OCI-LY3 (cell line): ENCODE results near the gene MN1.

Experiments
- EZH2phosphoT487 ChIP-seq: fragments of 200-600 bp; shearing (Covaris generic); IDR thresholded peaks from 2 replicates; pipeline ENCODE4 v1.6.1; 2018; ENCODE audit warnings: antibody characterized with exemption, mixed run types, low read depth
- TF ChIP-seq, protein P1 (sequence below): fragments of 200-600, 300-600 bp; sonication (generic); IDR thresholded peaks from 2 replicates; pipeline ENCODE4 v1.5.1; 2014; ENCODE audit warnings: antibody characterized with exemption, low read length, low read depth

DNA sequence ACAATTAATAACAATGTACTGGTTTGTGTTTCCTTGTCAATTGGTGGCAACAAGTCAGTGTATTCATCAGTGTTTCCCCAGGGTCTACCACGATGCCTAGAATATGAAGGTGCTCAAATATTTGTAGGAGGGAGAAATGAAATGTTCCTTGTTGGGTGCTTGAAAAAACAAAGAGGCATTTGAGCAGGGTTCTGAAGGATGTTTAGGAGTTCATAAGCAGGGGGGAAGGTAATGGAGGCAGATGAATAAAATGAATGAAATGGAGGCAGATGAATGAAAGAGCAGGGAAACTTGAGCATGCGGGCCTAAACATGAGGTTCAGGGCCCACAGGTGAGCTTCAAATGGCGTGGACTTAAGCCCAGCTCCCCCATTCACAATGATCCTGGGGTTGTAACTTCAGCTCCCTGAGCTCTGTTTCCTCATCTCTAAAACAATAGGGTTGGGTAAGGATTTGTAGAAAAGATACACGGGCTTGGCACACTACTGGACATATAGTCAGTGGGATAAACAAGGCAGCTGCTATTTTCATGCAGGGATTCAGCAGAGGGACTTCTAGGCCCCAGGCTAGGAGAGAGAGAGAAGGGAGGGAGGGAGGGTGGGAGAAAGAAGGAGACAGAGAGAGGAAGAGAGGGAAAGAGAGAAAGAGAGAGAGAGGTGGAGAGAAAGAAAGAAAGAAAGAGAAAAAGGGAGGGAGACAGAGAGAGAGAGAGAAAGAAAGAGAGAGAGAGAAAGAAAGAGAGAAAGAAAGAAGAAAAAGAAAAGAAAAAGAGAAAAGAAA is 73.7 kb downstream of the MN1 start:
- TF ChIP-seq, protein P1, sequence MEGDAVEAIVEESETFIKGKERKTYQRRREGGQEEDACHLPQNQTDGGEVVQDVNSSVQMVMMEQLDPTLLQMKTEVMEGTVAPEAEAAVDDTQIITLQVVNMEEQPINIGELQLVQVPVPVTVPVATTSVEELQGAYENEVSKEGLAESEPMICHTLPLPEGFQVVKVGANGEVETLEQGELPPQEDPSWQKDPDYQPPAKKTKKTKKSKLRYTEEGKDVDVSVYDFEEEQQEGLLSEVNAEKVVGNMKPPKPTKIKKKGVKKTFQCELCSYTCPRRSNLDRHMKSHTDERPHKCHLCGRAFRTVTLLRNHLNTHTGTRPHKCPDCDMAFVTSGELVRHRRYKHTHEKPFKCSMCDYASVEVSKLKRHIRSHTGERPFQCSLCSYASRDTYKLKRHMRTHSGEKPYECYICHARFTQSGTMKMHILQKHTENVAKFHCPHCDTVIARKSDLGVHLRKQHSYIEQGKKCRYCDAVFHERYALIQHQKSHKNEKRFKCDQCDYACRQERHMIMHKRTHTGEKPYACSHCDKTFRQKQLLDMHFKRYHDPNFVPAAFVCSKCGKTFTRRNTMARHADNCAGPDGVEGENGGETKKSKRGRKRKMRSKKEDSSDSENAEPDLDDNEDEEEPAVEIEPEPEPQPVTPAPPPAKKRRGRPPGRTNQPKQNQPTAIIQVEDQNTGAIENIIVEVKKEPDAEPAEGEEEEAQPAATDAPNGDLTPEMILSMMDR: no peak
- TF ChIP-seq EZH2phosphoT487: no peak
